Liver (tissue), 9 donors: ENCODE results near the gene CNN1. TPM values are rescaled to one million over a fixed set of nuclear protein-coding genes. Genes with fewer than 3 reads are reported as not detected.

Experiments
- DNase-seq: peaks from one replicate; pipeline ENCODE4 v3.0.0-alpha.2; 2017; ENCODE audit warnings: low spot score
- H3K27ac ChIP-seq, 2 donors: one replicate each; pipeline ENCODE4 v1.7.0; 2013; ENCODE audit warnings: inconsistent platforms in 2 of 2, low read length in 2 of 2, control low read depth in 1 of 2, low read depth in 1 of 2, mild to moderate bottlenecking in 1 of 2
- H3K27me3 ChIP-seq, 4 donors: one replicate each; pipeline versions ENCODE4 v1.6.1 to v1.7.0; 2013; ENCODE audit warnings: low read length in 3 of 4, inconsistent platforms in 1 of 4, mild to moderate bottlenecking in 1 of 4, moderate library complexity in 1 of 4; ENCODE audit not compliant: control insufficient read depth in 4 of 4, insufficient read depth in 4 of 4
- H3K36me3 ChIP-seq, 4 donors: one replicate each; pipeline versions ENCODE4 v1.6.1 to v1.7.0; 2013; ENCODE audit warnings: low read length in 3 of 4, mild to moderate bottlenecking in 3 of 4, low read depth in 1 of 4, moderate library complexity in 1 of 4; ENCODE audit not compliant: control insufficient read depth in 4 of 4, insufficient read depth in 3 of 4
- H3K4me1 ChIP-seq, 4 donors: one replicate each; pipeline versions ENCODE4 v1.6.1 to v1.7.0; 2013; ENCODE audit warnings: low read length in 3 of 4, mild to moderate bottlenecking in 3 of 4, moderate library complexity in 1 of 4; ENCODE audit not compliant: control insufficient read depth in 4 of 4, insufficient read depth in 4 of 4
- H3K4me3 ChIP-seq, 3 donors: one replicate each; pipeline versions ENCODE4 v1.6.1 to v1.7.0; 2013; ENCODE audit warnings: low read length in 3 of 3, control low read depth in 1 of 3, low read depth in 1 of 3, mild to moderate bottlenecking in 1 of 3
- H3K9ac ChIP-seq, 2 donors: one replicate each; pipeline ENCODE4 v1.7.0; 2013; ENCODE audit warnings: low read length in 2 of 2, mild to moderate bottlenecking in 2 of 2, moderate library complexity in 2 of 2, control low read depth in 1 of 2, low read depth in 1 of 2
- H3K9me3 ChIP-seq, 4 donors: one replicate each; pipeline versions ENCODE4 v1.6.1 to v1.7.0; 2013; ENCODE audit warnings: low read length in 3 of 4; ENCODE audit not compliant: control insufficient read depth in 4 of 4
- EGR1 ChIP-seq, 2 donors: IDR thresholded peaks; 2 replicates each; pipeline ENCODE4 v1.6.1; 2016 to 2018; ENCODE audit warnings: antibody characterized with exemption in 2 of 2, low read depth in 2 of 2
- FOXA2 ChIP-seq: IDR thresholded peaks from 2 replicates; pipeline ENCODE4 v1.6.1; 2016; ENCODE audit warnings: antibody characterized with exemption
- GABPA ChIP-seq, 2 donors: IDR thresholded peaks in 1 of 2; conservative IDR thresholded peaks in 1 of 2; 2 replicates each; pipeline ENCODE4 v1.6.1; 2016; ENCODE audit warnings: antibody characterized with exemption in 2 of 2, mild to moderate bottlenecking in 1 of 2, moderate library complexity in 1 of 2
- HNF4A ChIP-seq, 2 donors: conservative IDR thresholded peaks; 2 replicates each; pipeline ENCODE4 v1.6.1; 2016; ENCODE audit warnings: antibody characterized with exemption in 2 of 2, mild to moderate bottlenecking in 2 of 2
- HNF4G ChIP-seq: IDR thresholded peaks from 2 replicates; pipeline ENCODE4 v1.6.1; 2016; ENCODE audit warnings: antibody characterized with exemption
- JUND ChIP-seq, 2 donors: IDR thresholded peaks; 2 replicates each; pipeline ENCODE4 v1.6.1; 2016; ENCODE audit warnings: antibody characterized with exemption in 2 of 2
- RXRA ChIP-seq, 2 donors: IDR thresholded peaks; 2 replicates each; pipeline ENCODE4 v1.6.1; 2017 to 2018; ENCODE audit warnings: antibody characterized with exemption in 2 of 2, mild to moderate bottlenecking in 1 of 2
- SP1 ChIP-seq: IDR thresholded peaks from 2 replicates; pipeline ENCODE4 v1.6.1; 2018; ENCODE audit warnings: antibody characterized with exemption, mild to moderate bottlenecking
- TAF1 ChIP-seq: conservative IDR thresholded peaks from 2 replicates; pipeline ENCODE4 v1.6.1; 2016; ENCODE audit warnings: antibody characterized with exemption, mild to moderate bottlenecking
- YY1 ChIP-seq: IDR thresholded peaks from 2 replicates; pipeline ENCODE4 v1.6.1; 2016; ENCODE audit warnings: antibody characterized with exemption, mild to moderate bottlenecking
- WGBS: extraction: QIAGEN DNeasy Blood & Tissue Kit; methylation state at CpG from one replicate; pipeline ENCODE4 v1.1.7; 2013; 5-methylcytosine and 5-hydroxymethylcytosine counted together
- polyA plus RNA-seq, 2 donors: library from polyadenylated mRNA; stranded (reverse) in 1 of 2; unstranded in 1 of 2; fragments of 200-250 nt in 1 of 2; fragments of >200 nt in 1 of 2; fragmentation: Nextera tagmentation in 1 of 2; extraction: Ambion mirVana in 1 of 2; gene quantifications; one replicate each; pipeline versions ENCODE4 v1.2.1 to v1.2.3, GENCODE V29; 2013 to 2015
- total RNA-seq, 2 donors: library from RNA; depleted of rRNA; stranded (reverse); fragments of >200 nt; gene quantifications; one replicate each; pipeline ENCODE4 v1.2.3, GENCODE V29; 2014
- TF ChIP-seq, protein P1 (sequence below): IDR thresholded peaks from 2 replicates; pipeline ENCODE4 v1.6.1; 2016; ENCODE audit warnings: antibody characterized with exemption
- TF ChIP-seq, protein P2 (sequence below): fragments of 150-350 bp; IDR thresholded peaks from 2 replicates; pipeline ENCODE4 v1.5.1; 2017; ENCODE audit warnings: improper control_type of control experiment, low read depth, low read length; ENCODE audit not compliant: missing input control
- TF ChIP-seq, protein P3 (sequence below): IDR thresholded peaks from 2 replicates; pipeline ENCODE4 v1.6.1; 2016; ENCODE audit warnings: antibody characterized with exemption
- TF ChIP-seq, protein P4 (sequence below): IDR thresholded peaks from 2 replicates; pipeline ENCODE4 v1.6.1; 2016; ENCODE audit warnings: antibody characterized with exemption
- donor health status: healthy.
- donor health status: healthy.
- donor health status: healthy.
- donor health status: healthy.
- donor health status: healthy.

Gene CNN1
- total and polyA plus RNA-seq, 4 donors = 0.09 to 5.9 (median 2.2) TPM

DNA sequence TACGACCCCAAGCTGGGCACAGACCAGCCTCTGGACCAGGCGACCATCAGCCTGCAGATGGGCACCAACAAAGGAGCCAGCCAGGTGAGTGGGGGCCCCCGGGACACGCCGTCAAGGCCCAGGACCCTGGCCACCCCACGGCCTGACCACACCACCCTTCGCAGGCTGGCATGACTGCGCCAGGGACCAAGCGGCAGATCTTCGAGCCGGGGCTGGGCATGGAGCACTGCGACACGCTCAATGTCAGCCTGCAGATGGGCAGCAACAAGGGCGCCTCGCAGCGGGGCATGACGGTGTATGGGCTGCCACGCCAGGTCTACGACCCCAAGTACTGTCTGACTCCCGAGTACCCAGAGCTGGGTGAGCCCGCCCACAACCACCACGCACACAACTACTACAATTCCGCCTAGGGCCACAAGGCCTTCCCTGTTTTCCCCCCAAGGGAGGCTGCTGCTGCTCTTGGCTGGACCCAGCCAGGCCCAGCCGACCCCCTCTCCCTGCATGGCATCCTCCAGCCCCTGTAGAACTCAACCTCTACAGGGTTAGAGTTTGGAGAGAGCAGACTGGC, 10.8 kb downstream of the CNN1 start:
- Histone ChIP-seq H3K27me3 (no peaks in the 10 kb centered on the region), H3K4me3 (no peak overlapping the region), H3K4me1 (no peaks in the 10 kb centered on the region), H3K36me3 (peaks cover 4 to 21% (median 6%) of the 10 kb centered on the region in 4 donors), H3K9ac (no peak overlapping the region), H3K9me3 (no peaks in the 10 kb centered on the region), H3K27ac (no peak overlapping the region)
- TF ChIP-seq, protein P1, sequence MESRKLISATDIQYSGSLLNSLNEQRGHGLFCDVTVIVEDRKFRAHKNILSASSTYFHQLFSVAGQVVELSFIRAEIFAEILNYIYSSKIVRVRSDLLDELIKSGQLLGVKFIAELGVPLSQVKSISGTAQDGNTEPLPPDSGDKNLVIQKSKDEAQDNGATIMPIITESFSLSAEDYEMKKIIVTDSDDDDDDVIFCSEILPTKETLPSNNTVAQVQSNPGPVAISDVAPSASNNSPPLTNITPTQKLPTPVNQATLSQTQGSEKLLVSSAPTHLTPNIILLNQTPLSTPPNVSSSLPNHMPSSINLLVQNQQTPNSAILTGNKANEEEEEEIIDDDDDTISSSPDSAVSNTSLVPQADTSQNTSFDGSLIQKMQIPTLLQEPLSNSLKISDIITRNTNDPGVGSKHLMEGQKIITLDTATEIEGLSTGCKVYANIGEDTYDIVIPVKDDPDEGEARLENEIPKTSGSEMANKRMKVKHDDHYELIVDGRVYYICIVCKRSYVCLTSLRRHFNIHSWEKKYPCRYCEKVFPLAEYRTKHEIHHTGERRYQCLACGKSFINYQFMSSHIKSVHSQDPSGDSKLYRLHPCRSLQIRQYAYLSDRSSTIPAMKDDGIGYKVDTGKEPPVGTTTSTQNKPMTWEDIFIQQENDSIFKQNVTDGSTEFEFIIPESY = no peak
- TF ChIP-seq, protein P2, sequence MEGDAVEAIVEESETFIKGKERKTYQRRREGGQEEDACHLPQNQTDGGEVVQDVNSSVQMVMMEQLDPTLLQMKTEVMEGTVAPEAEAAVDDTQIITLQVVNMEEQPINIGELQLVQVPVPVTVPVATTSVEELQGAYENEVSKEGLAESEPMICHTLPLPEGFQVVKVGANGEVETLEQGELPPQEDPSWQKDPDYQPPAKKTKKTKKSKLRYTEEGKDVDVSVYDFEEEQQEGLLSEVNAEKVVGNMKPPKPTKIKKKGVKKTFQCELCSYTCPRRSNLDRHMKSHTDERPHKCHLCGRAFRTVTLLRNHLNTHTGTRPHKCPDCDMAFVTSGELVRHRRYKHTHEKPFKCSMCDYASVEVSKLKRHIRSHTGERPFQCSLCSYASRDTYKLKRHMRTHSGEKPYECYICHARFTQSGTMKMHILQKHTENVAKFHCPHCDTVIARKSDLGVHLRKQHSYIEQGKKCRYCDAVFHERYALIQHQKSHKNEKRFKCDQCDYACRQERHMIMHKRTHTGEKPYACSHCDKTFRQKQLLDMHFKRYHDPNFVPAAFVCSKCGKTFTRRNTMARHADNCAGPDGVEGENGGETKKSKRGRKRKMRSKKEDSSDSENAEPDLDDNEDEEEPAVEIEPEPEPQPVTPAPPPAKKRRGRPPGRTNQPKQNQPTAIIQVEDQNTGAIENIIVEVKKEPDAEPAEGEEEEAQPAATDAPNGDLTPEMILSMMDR = no peak
- TF ChIP-seq HNF4A (conservative IDR thresholded peaks at IDR 0.05) (no peak), EGR1 (IDR thresholded peaks at IDR 0.05; ENCODE audit: low read depth in 2 of 2) (no peak), HNF4G (no peak), YY1 (no peak), RXRA (IDR thresholded peaks at IDR 0.05) (no peak)
- DNase-seq = no peak
- WGBS = 95% methylated on average over 24 of the region's 24 CpGs

DNA sequence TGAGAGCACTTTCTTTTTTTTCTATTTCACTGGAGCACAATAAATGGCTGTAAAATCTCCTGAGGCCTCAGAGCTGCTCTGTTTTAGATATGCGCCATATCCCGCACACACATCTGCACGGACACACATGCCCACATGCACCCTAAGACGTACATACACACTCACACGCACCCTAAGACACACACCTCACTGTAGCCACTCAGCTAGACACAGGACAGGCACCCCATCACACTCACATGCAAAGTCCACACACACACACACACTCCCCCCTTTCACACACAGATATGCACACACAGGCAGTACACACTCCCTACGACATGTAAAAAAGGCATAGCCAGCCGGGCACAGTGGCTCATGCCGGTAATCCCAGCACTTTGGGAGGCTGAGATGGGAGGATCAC, 11.6 kb downstream of the CNN1 start:
- Histone ChIP-seq H3K36me3 (peaks cover 4 to 23% (median 6%) of the 10 kb centered on the region in 4 donors), H3K27me3 (no peaks in the 10 kb centered on the region), H3K4me1 (no peaks in the 10 kb centered on the region), H3K4me3 (no peak overlapping the region), H3K27ac (no peak overlapping the region), H3K9ac (no peak overlapping the region), H3K9me3 (no peaks in the 10 kb centered on the region)
- no peak for TF ChIP-seq TAF1
- TF ChIP-seq, protein P3, sequence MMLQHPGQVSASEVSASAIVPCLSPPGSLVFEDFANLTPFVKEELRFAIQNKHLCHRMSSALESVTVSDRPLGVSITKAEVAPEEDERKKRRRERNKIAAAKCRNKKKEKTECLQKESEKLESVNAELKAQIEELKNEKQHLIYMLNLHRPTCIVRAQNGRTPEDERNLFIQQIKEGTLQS = no peak
- no peak for TF ChIP-seq JUND (IDR thresholded peaks at IDR 0.05)
- TF ChIP-seq HNF4A (conservative IDR thresholded peaks at IDR 0.05) = no peak
- no peak for TF ChIP-seq HNF4G
- no peak for TF ChIP-seq GABPA (IDR thresholded peaks at IDR 0.05 in 1 of 2, conservative IDR thresholded peaks at IDR 0.05 in 1 of 2)
- no peak for TF ChIP-seq FOXA2
- TF ChIP-seq SP1 = no peak
- TF ChIP-seq, protein P4, sequence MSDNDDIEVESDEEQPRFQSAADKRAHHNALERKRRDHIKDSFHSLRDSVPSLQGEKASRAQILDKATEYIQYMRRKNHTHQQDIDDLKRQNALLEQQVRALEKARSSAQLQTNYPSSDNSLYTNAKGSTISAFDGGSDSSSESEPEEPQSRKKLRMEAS = no peak
- no peak for TF ChIP-seq RXRA (IDR thresholded peaks at IDR 0.05)
- no peak for TF ChIP-seq EGR1 (IDR thresholded peaks at IDR 0.05; ENCODE audit: low read depth in 2 of 2)
- TF ChIP-seq, protein P2 = no peak
- no peak for DNase-seq
- 92% methylated on average over 8 of the region's 8 CpGs for WGBS
